Ectodermal cell (in vitro differentiated cells): Measurements from ENCODE around the gene RAI1.

Source experiments
- H3K27ac ChIP-seq: 2 replicates; pipeline ENCODE4 v1.7.0; 2013; ENCODE audit warnings: mild to moderate bottlenecking, low read depth, low read length; ENCODE audit not compliant: insufficient read depth, poor library complexity, severe bottlenecking
- H3K27me3 ChIP-seq: 2 replicates; pipeline ENCODE4 v1.7.0; 2013; ENCODE audit warnings: mild to moderate bottlenecking, low read length; ENCODE audit not compliant: insufficient read depth, control insufficient read depth, poor library complexity, severe bottlenecking
- H3K36me3 ChIP-seq: one replicate; pipeline ENCODE4 v1.7.0; 2013; ENCODE audit warnings: low read length; ENCODE audit not compliant: control insufficient read depth, insufficient read depth
- H3K4me1 ChIP-seq: one replicate; pipeline ENCODE4 v1.7.0; 2013; ENCODE audit warnings: low read length; ENCODE audit not compliant: control insufficient read depth, insufficient read depth
- H3K4me3 ChIP-seq: 2 replicates; pipeline ENCODE4 v1.7.0; 2013; ENCODE audit warnings: low read depth, low read length, control low read depth; ENCODE audit not compliant: insufficient read depth
- H3K9me3 ChIP-seq: 2 replicates; pipeline ENCODE4 v1.7.0; 2013; ENCODE audit warnings: mild to moderate bottlenecking, low read length, moderate library complexity; ENCODE audit not compliant: control insufficient read depth
- WGBS, 2 experiments: methylation state at CpG; one replicate each; pipeline ENCODE4 v1.1.7; 2013; ENCODE audit warnings: missing lambda C conversion rate in 2 of 2; 5-methylcytosine and 5-hydroxymethylcytosine counted together

RAI1 gene

DNA sequence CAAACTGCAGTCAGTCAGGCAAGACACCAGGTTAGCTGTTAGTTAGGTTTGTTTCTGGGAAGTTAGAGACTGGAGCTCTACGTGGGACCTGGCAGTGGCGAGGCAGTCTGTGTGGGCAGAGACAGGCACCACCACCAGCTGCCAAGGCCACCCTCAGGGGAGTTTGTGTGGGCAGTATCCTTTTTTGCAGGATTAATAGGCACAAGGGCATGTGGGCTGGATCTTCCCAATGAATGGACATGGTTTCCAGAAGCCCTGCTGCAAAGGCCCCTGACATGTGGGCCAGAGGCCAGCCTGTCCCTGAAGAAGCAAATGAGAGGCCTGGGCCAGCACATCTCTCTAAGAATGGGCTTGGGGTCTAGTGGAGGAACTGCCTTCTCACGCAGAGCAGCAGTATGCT lies 174.7 kb downstream of the RAI1 start:
- H3K27ac ChIP-seq, result no peak overlapping the region
- H3K4me3 ChIP-seq, result no peak overlapping the region
- H3K9me3 ChIP-seq, result no peaks in the 10 kb centered on the region
- no peaks in the 10 kb centered on the region for H3K36me3 ChIP-seq
- no peaks in the 10 kb centered on the region for H3K27me3 ChIP-seq
- peaks cover 22% of the 10 kb centered on the region for H3K4me1 ChIP-seq
- 85 to 92% methylated on average over 3 of the region's 3 CpGs for WGBS, 2 experiments

DNA sequence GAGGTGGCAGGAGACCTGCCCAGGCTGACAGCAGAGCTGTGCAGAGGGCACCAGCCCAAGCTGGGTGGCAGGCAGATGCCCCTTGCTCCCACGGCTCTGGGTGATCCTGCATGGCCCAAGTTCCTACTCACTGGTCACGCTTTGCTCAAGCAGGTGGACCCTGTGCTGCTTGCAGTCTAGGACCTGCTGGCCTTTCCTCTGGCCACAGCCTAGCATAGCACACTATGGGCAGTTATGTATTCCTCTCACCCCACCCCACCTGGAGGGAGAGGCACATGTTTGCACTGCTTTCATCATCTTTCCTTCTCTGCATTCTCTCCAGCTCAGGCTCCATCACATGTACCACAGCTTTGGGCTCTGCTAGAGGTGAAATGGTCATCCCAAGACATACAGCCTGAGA lies 175.1 kb downstream of the RAI1 start:
- Histone ChIP-seq H3K27me3 (no peaks in the 10 kb centered on the region), H3K27ac (no peak overlapping the region)
- WGBS, 2 experiments, result 92 to 95% methylated on average over 2 of the region's 2 CpGs

DNA sequence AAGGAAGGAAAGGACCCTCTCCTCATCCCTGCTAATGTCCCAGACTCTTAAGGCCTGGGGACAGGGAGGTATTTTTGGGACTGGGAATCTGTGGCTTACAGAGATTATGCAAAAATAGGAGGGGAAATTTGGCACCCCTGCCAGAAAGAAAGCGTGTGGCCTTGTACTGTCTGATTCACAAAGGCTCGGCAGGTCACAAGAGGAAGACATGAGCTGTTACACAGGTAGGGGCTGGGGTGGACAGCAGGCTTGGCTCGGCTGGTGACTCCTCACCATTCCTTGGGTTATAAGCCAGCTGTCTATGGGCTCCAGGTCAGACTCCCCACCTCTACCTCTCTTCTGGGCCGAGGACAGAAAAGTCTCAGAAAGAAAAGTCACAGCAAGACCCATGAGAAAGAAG lies 176.2 kb downstream of the RAI1 start:
- H3K4me3 ChIP-seq, result no peak overlapping the region
- no peak overlapping the region for H3K27ac ChIP-seq
- H3K36me3 ChIP-seq, result no peaks in the 10 kb centered on the region
- H3K27me3 ChIP-seq, result no peaks in the 10 kb centered on the region
- H3K4me1 ChIP-seq, result peaks cover 14% of the 10 kb centered on the region
- H3K9me3 ChIP-seq, result no peaks in the 10 kb centered on the region
- WGBS, 2 experiments, result 77 to 79% methylated on average over 4 of the region's 4 CpGs

More for the DNA sequence above, 175.1 kb downstream of the RAI1 start:
- Histone ChIP-seq H3K4me3 (no peak overlapping the region), H3K9me3 (no peaks in the 10 kb centered on the region), H3K36me3 (no peaks in the 10 kb centered on the region), H3K4me1 (peaks cover 18% of the 10 kb centered on the region)

DNA sequence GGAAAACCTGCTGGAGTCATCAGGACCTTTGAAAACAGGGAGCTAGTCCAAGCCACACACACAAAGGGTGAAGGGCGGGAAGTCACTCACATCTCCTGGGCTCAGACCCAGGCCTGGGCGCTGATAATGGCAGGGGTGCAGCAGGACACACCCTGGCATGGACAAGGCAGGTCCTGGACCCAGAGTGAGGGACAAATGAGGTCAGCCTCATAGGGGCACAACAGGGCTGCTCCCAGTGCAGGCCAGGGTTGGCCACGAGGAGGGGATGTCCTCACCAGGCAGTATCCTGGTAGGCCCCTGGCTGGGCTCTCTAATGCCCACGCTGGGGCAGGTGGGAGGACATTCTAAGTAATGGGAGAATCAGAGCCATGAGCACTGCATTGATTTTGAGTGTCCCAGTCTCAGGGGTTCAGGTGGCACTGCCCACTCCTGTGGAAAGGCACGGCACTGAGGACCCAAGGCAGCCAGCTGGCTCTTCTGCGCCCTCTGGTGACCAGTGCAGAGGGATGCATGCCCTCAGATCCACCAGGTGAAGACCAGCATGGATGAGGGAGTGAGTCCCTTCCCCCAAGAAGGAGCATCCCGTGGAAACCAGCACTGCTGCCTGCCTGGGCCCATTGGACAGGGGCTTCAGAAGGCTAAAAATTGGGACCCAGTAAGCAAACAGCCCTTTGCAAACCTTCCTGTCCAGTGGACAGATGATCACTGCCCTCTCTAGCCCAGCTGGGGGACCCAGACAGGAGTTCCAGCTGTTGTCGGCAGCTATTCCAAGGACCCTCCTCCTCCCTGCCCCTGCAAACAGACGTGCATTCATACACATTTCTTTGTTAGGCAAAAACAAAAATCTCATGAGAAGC lies 178.9 kb downstream of the RAI1 start:
- Histone ChIP-seq H3K4me1 (peaks cover 8% of the 10 kb centered on the region), H3K27ac (no peak overlapping the region), H3K27me3 (no peaks in the 10 kb centered on the region), H3K4me3 (no peak overlapping the region), H3K9me3 (no peaks in the 10 kb centered on the region), H3K36me3 (no peaks in the 10 kb centered on the region)
- WGBS, 2 experiments, result 49 to 50% methylated on average over 9 of the region's 9 CpGs

DNA sequence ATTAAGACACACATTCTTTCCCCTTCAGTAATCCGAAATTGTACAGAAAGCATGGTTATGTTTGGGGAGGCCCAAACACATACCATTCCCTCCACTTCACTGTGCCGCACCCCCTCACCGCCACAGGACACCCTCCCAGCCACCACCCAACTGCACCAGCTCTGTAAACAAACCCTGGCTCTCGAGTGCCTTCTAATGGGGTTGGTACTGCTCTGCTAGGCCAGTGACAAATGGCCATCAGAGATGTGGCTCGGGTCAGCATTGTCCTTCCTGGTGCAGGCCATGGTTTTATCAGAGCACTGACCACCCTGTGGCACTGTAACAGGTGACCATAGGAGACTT lies 179.5 kb downstream of the RAI1 start:
- WGBS, 2 experiments, result 84 to 87% methylated on average over 5 of the region's 5 CpGs
- Histone ChIP-seq H3K4me3 (no peak overlapping the region), H3K9me3 (no peaks in the 10 kb centered on the region), H3K36me3 (no peaks in the 10 kb centered on the region), H3K27ac (no peak overlapping the region), H3K4me1 (peaks cover 2% of the 10 kb centered on the region), H3K27me3 (no peaks in the 10 kb centered on the region)
